ENCODE measurements around the gene MYO1E. TPM values are rescaled to one million over a fixed set of nuclear protein-coding genes. Genes with fewer than 3 reads are reported as not detected.

Gene MYO1E
- total RNA-seq, 2 donors from 2014 or later, result 47.8 to 65.6 TPM

DNA sequence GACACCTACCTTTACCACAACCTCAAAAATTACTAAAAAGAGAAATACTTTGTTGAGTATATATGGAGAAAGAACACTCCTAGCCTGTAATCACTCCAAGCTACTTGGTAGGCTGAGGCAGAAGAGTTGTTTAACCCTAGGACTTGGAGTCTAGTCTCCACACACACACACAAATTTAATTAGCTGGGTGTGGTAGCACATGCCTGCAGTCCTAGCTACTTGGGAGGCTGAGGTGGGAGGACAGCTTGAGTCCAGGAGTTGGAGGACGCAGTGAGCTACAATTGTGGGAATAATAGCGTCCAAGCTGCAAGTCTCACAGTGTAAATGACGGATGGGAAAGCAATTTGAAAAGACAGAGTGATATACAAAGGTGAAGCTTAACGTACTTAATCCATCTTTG lies 115.5 kb downstream of the MYO1E start:
- Histone ChIP-seq H3K36me3 (ENCODE audit: control insufficient read depth, insufficient read depth, low read length) (peaks cover 6% of the 10 kb centered on the region), H3K9ac (ENCODE audit: extremely low read depth, low read length, poor library complexity, severe bottlenecking) (no peak overlapping the region), H3K4me1 (ENCODE audit: control insufficient read depth, insufficient read depth, low read length) (no peaks in the 10 kb centered on the region), H3K27ac (ENCODE audit: low read depth, low read length) (no peak overlapping the region), H3K9me3 (ENCODE audit: control insufficient read depth, low read length) (no peaks in the 10 kb centered on the region), H3K4me3 (ENCODE audit: low read length) (no peak overlapping the region), H3K27me3 (ENCODE audit: control insufficient read depth, insufficient read depth, low read length, poor library complexity, severe bottlenecking) (no peaks in the 10 kb centered on the region)
- WGBS, 2 experiments (ENCODE audit: insufficient coverage in 1 of 2, insufficient read length in 1 of 2), result 82 to 98% methylated on average over 2 of the region's 4 CpGs
- no peak for DNase-seq
- Mint-ChIP-seq H3K9me3 (no peaks in the 10 kb centered on the region), H3K4me1 (peaks cover 1% of the 10 kb centered on the region), H3K27me3 (ENCODE audit: insufficient read depth) (no peaks in the 10 kb centered on the region), H3K36me3 (ENCODE audit: low read depth) (no peaks in the 10 kb centered on the region), H3K27ac (no peak overlapping the region), H3K4me3 (no peak overlapping the region)
- TF ChIP-seq, protein P1, sequence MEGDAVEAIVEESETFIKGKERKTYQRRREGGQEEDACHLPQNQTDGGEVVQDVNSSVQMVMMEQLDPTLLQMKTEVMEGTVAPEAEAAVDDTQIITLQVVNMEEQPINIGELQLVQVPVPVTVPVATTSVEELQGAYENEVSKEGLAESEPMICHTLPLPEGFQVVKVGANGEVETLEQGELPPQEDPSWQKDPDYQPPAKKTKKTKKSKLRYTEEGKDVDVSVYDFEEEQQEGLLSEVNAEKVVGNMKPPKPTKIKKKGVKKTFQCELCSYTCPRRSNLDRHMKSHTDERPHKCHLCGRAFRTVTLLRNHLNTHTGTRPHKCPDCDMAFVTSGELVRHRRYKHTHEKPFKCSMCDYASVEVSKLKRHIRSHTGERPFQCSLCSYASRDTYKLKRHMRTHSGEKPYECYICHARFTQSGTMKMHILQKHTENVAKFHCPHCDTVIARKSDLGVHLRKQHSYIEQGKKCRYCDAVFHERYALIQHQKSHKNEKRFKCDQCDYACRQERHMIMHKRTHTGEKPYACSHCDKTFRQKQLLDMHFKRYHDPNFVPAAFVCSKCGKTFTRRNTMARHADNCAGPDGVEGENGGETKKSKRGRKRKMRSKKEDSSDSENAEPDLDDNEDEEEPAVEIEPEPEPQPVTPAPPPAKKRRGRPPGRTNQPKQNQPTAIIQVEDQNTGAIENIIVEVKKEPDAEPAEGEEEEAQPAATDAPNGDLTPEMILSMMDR (conservative IDR thresholded peaks at IDR 0.05), result no peak

DNA sequence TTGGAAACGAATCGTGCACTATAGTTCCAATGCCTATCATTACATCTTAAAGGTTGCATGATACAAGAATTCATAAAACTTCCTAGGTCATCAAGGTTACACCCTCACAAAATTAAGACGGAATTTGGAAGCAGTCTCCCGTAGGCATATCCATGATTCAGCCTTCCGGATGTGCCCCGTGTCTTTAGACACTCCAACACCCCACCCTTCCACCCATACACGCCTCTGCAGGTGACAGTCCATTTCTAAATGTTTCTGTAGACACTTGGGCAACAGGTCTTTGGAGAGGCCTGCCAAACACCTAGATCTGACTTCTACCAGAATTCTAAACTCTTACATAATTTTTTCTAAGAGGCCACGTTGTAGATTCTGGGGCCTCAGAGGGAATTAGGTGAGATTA lies 116.2 kb downstream of the MYO1E start:
- no peak for DNase-seq
- TF ChIP-seq, protein P1 (conservative IDR thresholded peaks at IDR 0.05), result no peak
- Histone ChIP-seq H3K27me3 (ENCODE audit: control insufficient read depth, insufficient read depth, low read length, poor library complexity, severe bottlenecking) (no peaks in the 10 kb centered on the region), H3K4me1 (ENCODE audit: control insufficient read depth, insufficient read depth, low read length) (no peaks in the 10 kb centered on the region), H3K36me3 (ENCODE audit: control insufficient read depth, insufficient read depth, low read length) (peaks cover 6% of the 10 kb centered on the region), H3K9ac (ENCODE audit: extremely low read depth, low read length, poor library complexity, severe bottlenecking) (no peak overlapping the region), H3K4me3 (ENCODE audit: low read length) (no peak overlapping the region), H3K27ac (ENCODE audit: low read depth, low read length) (no peak overlapping the region), H3K9me3 (ENCODE audit: control insufficient read depth, low read length) (no peaks in the 10 kb centered on the region)
- Mint-ChIP-seq H3K36me3 (ENCODE audit: low read depth) (no peaks in the 10 kb centered on the region), H3K4me3 (no peak overlapping the region), H3K27ac (no peak overlapping the region), H3K9me3 (no peaks in the 10 kb centered on the region), H3K27me3 (ENCODE audit: insufficient read depth) (no peaks in the 10 kb centered on the region), H3K4me1 (peaks cover 1% of the 10 kb centered on the region)
- WGBS, 2 experiments (ENCODE audit: insufficient coverage in 1 of 2, insufficient read length in 1 of 2), result 82% methylated on average over 6 to 7 of the region's 8 CpGs

DNA sequence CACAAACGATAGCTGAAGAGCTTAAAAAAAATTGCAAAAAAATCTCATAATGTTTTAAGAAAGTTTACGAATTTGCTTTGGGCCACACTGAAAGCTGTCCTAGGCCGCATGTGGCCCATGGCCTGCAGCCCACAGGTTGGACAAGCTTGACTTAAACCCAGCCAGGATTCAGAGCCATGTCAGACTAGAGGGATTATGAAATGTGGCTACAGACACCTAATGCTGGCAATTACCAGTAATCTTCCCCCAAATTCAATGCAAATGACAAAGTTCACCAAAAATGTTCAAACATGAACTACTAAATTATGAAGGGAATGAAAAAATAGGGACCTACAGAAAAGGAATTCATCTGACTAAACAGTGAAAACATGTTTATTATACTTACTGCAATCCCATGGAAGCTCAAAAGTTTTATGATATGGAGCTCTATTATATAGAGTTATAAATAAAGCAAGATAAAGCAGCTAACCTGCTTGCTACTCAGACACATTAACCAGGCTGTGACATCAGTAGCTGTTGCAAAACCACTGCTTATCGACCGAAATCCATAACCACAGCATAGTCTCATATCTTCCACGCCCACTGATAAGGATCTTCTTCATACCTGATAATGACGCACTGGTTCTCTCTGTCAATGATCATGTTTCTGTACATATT lies 116.9 kb downstream of the MYO1E start:
- 89 to 92% methylated on average over 3 to 7 of the region's 7 CpGs for WGBS, 2 experiments (ENCODE audit: insufficient coverage in 1 of 2, insufficient read length in 1 of 2)

More for the DNA sequence above, 116.9 kb downstream of the MYO1E start:
- Histone ChIP-seq H3K9me3 (ENCODE audit: control insufficient read depth, low read length) (no peaks in the 10 kb centered on the region), H3K4me1 (ENCODE audit: control insufficient read depth, insufficient read depth, low read length) (no peaks in the 10 kb centered on the region), H3K9ac (ENCODE audit: extremely low read depth, low read length, poor library complexity, severe bottlenecking) (no peak overlapping the region), H3K36me3 (ENCODE audit: control insufficient read depth, insufficient read depth, low read length) (peaks cover 6% of the 10 kb centered on the region), H3K27me3 (ENCODE audit: control insufficient read depth, insufficient read depth, low read length, poor library complexity, severe bottlenecking) (no peaks in the 10 kb centered on the region), H3K27ac (ENCODE audit: low read depth, low read length) (no peak overlapping the region), H3K4me3 (ENCODE audit: low read length) (no peak overlapping the region)
- Mint-ChIP-seq H3K9me3 (no peaks in the 10 kb centered on the region), H3K4me1 (peaks cover 1% of the 10 kb centered on the region), H3K27me3 (ENCODE audit: insufficient read depth) (no peaks in the 10 kb centered on the region), H3K4me3 (no peak overlapping the region), H3K27ac (no peak overlapping the region), H3K36me3 (ENCODE audit: low read depth) (no peaks in the 10 kb centered on the region)
- no peak for DNase-seq
- TF ChIP-seq, protein P1 (conservative IDR thresholded peaks at IDR 0.05), result no peak
